Esophagus squamous epithelium (tissue), 5 donors: ENCODE measurements around the gene GALNT7. TPM values are rescaled to one million over a fixed set of nuclear protein-coding genes. Genes with fewer than 3 reads are reported as not detected.

Experiments used
- DNase-seq: peaks from one replicate; lab custom pipeline; 2025; lab: John Stamatoyannopoulos, UW
- H3K27ac ChIP-seq, 4 donors: fragments of 200-600 bp; sonication (generic); one replicate each; pipeline ENCODE4 v1.5.1; 2016 to 2019; ENCODE audit warnings: mild to moderate bottlenecking in 1 of 4
- H3K27me3 ChIP-seq, 4 donors: fragments of 200-600 bp; sonication (generic); 1 replicate in 3 of 4; 2 replicates in 1 of 4; pipeline versions ENCODE4 v1.5.1 to v1.6.0; 2017 to 2021; ENCODE audit warnings: antibody characterized with exemption in 1 of 4
- H3K36me3 ChIP-seq, 3 donors: fragments of 200-600 bp; sonication (generic); one replicate each; pipeline ENCODE4 v1.5.1; 2016 to 2019
- H3K4me1 ChIP-seq, 3 donors: fragments of 200-600 bp; sonication (generic); one replicate each; pipeline ENCODE4 v1.5.1; 2017 to 2019
- H3K4me3 ChIP-seq, 4 donors: fragments of 200-600 bp; sonication (generic); 1 replicate in 3 of 4; 2 replicates in 1 of 4; pipeline ENCODE4 v1.5.1; 2016 to 2019; ENCODE audit warnings: mild to moderate bottlenecking in 2 of 4, moderate library complexity in 1 of 4
- H3K9me3 ChIP-seq, 3 donors: fragments of 200-600 bp; sonication (generic); one replicate each; pipeline ENCODE4 v1.5.1; 2016 to 2019
- CTCF ChIP-seq, 6 experiments: fragments of 450-650 bp in 4 of 6; fragments of 200-600 bp in 2 of 6; sonication (generic) in 2 of 6; IDR thresholded peaks; one replicate each; pipeline ENCODE4 v1.5.1; 2016 to 2019; ENCODE audit warnings: antibody characterized with exemption in 6 of 6, mild to moderate bottlenecking in 4 of 6, moderate library complexity in 4 of 6
- POLR2A ChIP-seq, 4 donors: fragments of 450-650 bp; IDR thresholded peaks; one replicate each; pipeline ENCODE4 v1.6.1; 2017; ENCODE audit warnings: antibody characterized with exemption in 4 of 4, mild to moderate bottlenecking in 4 of 4, moderate library complexity in 3 of 4
- WGBS, 2 donors: methylation state at CpG; one replicate each; pipeline ENCODE4 v1.1.5; 2018; 5-methylcytosine and 5-hydroxymethylcytosine counted together
- intact Hi-C: fragments of 100-400 bp; cut with DNase I; formaldehyde crosslinking; loops from one replicate; pipeline ENCODE4 v1.15.0; 2022
- total RNA-seq, 4 donors: library from RNA; depleted of rRNA; stranded (reverse); fragments of >200 nt; gene quantifications; one replicate each; pipeline ENCODE4 v1.1.0, GENCODE V29; 2016
- donor health status: DM: yes; HTN: yes; CAD: no.

The GALNT7 gene
- total RNA-seq, 4 donors from 2014 or later, result 17.9 to 33.8 (median 23.6) TPM

DNA sequence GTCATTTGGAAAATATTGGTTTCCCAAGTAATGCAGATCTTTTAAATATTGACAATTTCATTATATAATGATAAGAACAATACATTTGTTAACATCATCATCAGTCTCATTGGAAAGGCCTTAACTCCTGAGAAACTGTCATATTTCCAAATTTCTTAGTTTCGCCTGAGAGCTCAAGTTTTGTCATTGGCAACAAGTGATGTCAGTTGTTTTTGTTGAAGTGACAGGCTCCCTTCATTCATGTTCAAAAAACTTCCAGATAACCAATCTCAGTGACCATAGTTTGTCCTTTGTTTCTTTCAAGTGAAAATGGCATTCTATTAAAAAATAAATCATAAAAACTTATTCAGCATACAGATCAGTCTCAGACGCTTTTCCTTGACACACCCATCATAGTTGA is 93.8 kb downstream of the GALNT7 start:
- no peaks in the 10 kb centered on the region for H3K9me3 ChIP-seq
- no peak for DNase-seq
- intact Hi-C loops, result no loop called here
- no peak overlapping the region for H3K27ac ChIP-seq
- H3K36me3 ChIP-seq, result no peaks in the 10 kb centered on the region
- 89 to 93% methylated on average over 2 of the region's 2 CpGs for WGBS, 2 donors
- TF ChIP-seq POLR2A (IDR thresholded peaks at IDR 0.05), result no peak
- TF ChIP-seq CTCF (IDR thresholded peaks at IDR 0.05), result no peak
- no peaks in the 10 kb centered on the region for H3K27me3 ChIP-seq
- peaks cover 0 to 10% (median 0%) of the 10 kb centered on the region in 3 donors for H3K4me1 ChIP-seq
- H3K4me3 ChIP-seq, result no peak overlapping the region

DNA sequence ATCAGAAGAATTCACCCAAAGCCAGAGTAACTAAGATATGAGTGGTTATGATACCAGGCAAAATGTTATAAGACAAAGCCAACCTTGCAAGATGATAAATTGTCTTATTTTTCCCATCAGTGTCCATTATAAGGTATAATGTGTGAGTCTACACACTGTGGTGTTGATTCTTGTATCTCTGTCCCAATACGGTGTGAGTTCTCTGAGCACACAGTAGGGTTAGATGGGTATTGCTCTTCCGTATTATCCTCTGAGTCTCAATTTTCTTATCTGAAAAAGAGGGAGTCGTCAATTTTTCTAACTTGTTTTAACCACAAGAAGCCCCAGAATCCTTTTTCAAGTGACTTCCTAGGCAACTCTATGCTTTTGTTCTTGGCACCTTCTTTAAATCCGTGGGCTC is 95.6 kb downstream of the GALNT7 start:
- intact Hi-C loops, result no loop called here
- Histone ChIP-seq H3K27ac (no peak overlapping the region), H3K27me3 (no peaks in the 10 kb centered on the region), H3K4me3 (no peak overlapping the region), H3K36me3 (no peaks in the 10 kb centered on the region), H3K9me3 (no peaks in the 10 kb centered on the region), H3K4me1 (peaks cover 0 to 10% (median 0%) of the 10 kb centered on the region in 3 donors)
- no peak for TF ChIP-seq CTCF (IDR thresholded peaks at IDR 0.05)
- TF ChIP-seq POLR2A (IDR thresholded peaks at IDR 0.05), result no peak
- 40 to 55% methylated on average over 4 of the region's 4 CpGs for WGBS, 2 donors
- no peak for DNase-seq

- Histone ChIP-seq H3K36me3 (no peaks in the 10 kb centered on the region), H3K4me1 (peaks cover 0 to 10% (median 0%) of the 10 kb centered on the region in 3 donors), H3K9me3 (no peaks in the 10 kb centered on the region), H3K27me3 (no peaks in the 10 kb centered on the region), H3K4me3 (no peak overlapping the region), H3K27ac (no peak overlapping the region)
- DNase-seq, result no peak
- intact Hi-C loops, result no loop called here
- WGBS, 2 donors, result 17 to 42% methylated on average over 4 to 5 of the region's 5 CpGs
- TF ChIP-seq CTCF (IDR thresholded peaks at IDR 0.05) (no peak), POLR2A (IDR thresholded peaks at IDR 0.05) (no peak)
Observed at GRCh38 chr4:173264684-173265185, 96.1 kb downstream of the GALNT7 start.

- intact Hi-C loops, result no loop called here
- H3K36me3 ChIP-seq, result no peaks in the 10 kb centered on the region
- no peaks in the 10 kb centered on the region for H3K9me3 ChIP-seq
- H3K27ac ChIP-seq, result no peak overlapping the region
- TF ChIP-seq POLR2A (IDR thresholded peaks at IDR 0.05) (no peak), CTCF (IDR thresholded peaks at IDR 0.05) (no peak)
- WGBS, 2 donors, result 90 to 96% methylated on average over 6 of the region's 6 CpGs
- DNase-seq, result no peak
- no peaks in the 10 kb centered on the region for H3K27me3 ChIP-seq
- peaks cover 0 to 10% (median 0%) of the 10 kb centered on the region in 3 donors for H3K4me1 ChIP-seq
- no peak overlapping the region for H3K4me3 ChIP-seq
Observed at GRCh38 chr4:173265751-173266150, 97.1 kb downstream of the GALNT7 start.

DNA sequence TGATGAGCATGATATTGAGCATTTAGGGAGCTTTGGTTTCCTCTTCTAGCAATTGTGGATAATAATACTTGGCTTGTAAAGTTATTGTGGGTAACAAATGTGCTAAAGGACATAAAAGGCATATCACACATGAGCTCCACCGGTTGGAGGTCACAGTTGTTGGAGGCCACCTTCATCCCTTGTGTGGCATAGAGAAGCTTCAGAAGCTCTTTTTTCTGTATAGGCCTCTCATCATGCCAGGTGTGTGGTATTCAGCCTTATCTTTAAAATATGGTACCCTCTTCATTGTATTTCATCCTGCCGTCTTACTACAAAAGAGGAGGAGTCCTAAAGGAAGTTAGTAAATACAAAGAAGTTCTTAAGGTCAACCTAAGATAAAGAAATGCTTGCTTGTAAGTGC is 99.1 kb downstream of the GALNT7 start:
- H3K36me3 ChIP-seq, result no peaks in the 10 kb centered on the region
- DNase-seq, result no peak
- 86 to 89% methylated on average over 2 of the region's 2 CpGs for WGBS, 2 donors
- H3K4me3 ChIP-seq, result no peak overlapping the region
- peaks cover 0 to 10% (median 0%) of the 10 kb centered on the region in 3 donors for H3K4me1 ChIP-seq
- H3K27ac ChIP-seq, result no peak overlapping the region
- no peaks in the 10 kb centered on the region for H3K9me3 ChIP-seq
- no peaks in the 10 kb centered on the region for H3K27me3 ChIP-seq
- TF ChIP-seq POLR2A (IDR thresholded peaks at IDR 0.05) (no peak), CTCF (IDR thresholded peaks at IDR 0.05) (no peak)
- intact Hi-C loops, result no loop called here
